PC-3 (cell line): ENCODE results near the gene XPR1. TPM values are rescaled to one million over a fixed set of nuclear protein-coding genes. Genes with fewer than 3 reads are reported as not detected.

Experiments used
- ATAC-seq: fragments of 200-7000 bp; cut with Tn5 transposase; 2 replicates; pipeline ENCODE4 v1.9.1; 2020; ENCODE audit warnings: mild to moderate bottlenecking, moderate library complexity
- BruUV-seq: library from RNA; stranded (reverse); fragments of 400-500 nt; replicated peaks from 2 replicates; lab custom pipeline; 2021; lab: Mats Ljungman, UMichigan
- CTCF ChIA-PET: fragments of 300-600 bp; sonication (Branson Sonifier 250); formaldehyde crosslinking; loops from one replicate; lab custom pipeline; 2022; ENCODE audit warnings: antibody characterized with exemption; lab: Charles Lee
- POLR2A ChIA-PET: fragments of 300-600 bp; sonication (Branson Sonifier 250); formaldehyde crosslinking; loops from one replicate; lab custom pipeline; 2022; ENCODE audit warnings: antibody characterized with exemption; ENCODE audit not compliant: unreplicated experiment; lab: Charles Lee
- DNase-seq: peaks from one replicate; pipeline ENCODE4 v3.0.0-alpha.2; 2015
- H2AFZ ChIP-seq: fragments of 300-600 bp; sonication (generic); 2 replicates; pipeline ENCODE4 v1.6.0; 2016; ENCODE audit warnings: antibody characterized with exemption, low read length
- H3F3A ChIP-seq: fragments of 300-600 bp; sonication (generic); one replicate; pipeline ENCODE4 v1.6.0; 2017; ENCODE audit warnings: antibody characterized with exemption, low read length, control low read depth, mild to moderate bottlenecking; ENCODE audit not compliant: unreplicated experiment
- H3K27ac ChIP-seq: fragments of 300-600 bp; sonication (generic); 2 replicates; pipeline ENCODE4 v1.5.1; 2016; ENCODE audit warnings: mild to moderate bottlenecking, low read length
- H3K27me3 ChIP-seq: fragments of 300-600 bp; sonication (generic); 2 replicates; pipeline ENCODE4 v1.6.1; 2016; ENCODE audit warnings: low read length, mixed read lengths
- H3K36me3 ChIP-seq: fragments of 300-600 bp; sonication (generic); 2 replicates; pipeline ENCODE4 v1.6.1; 2016; ENCODE audit warnings: low read depth, mixed run types, low read length, mixed read lengths
- H3K4me1 ChIP-seq: fragments of 300-600 bp; sonication (generic); 2 replicates; pipeline ENCODE4 v1.5.1; 2016; ENCODE audit warnings: low read length; ENCODE audit not compliant: insufficient read depth
- H3K4me2 ChIP-seq: fragments of 300-600 bp; sonication (generic); 2 replicates; pipeline ENCODE4 v1.6.0; 2016; ENCODE audit warnings: low read length
- H3K4me3 ChIP-seq: fragments of 300-600 bp; sonication (generic); 2 replicates; pipeline ENCODE4 v1.5.1; 2016; ENCODE audit warnings: mild to moderate bottlenecking, low read length, mixed read lengths
- H3K79me2 ChIP-seq: fragments of 300-600 bp; sonication (generic); 2 replicates; pipeline ENCODE4 v1.6.1; 2017; ENCODE audit warnings: low read length, mixed read lengths
- H3K9ac ChIP-seq: fragments of 300-600 bp; sonication (generic); 2 replicates; pipeline ENCODE4 v1.6.0; 2016; ENCODE audit warnings: mild to moderate bottlenecking, low read length
- H3K9me2 ChIP-seq: fragments of 300-600 bp; sonication (generic); replicated peaks from 2 replicates; pipeline ENCODE4 v1.6.1; 2016; ENCODE audit warnings: mixed run types, low read length, mixed read lengths
- H3K9me3 ChIP-seq: fragments of 300-600 bp; sonication (generic); 2 replicates; pipeline ENCODE4 v1.6.1; 2016; ENCODE audit warnings: low read length, mixed read lengths
- H4K20me1 ChIP-seq: fragments of 300-600 bp; sonication (generic); 2 replicates; pipeline ENCODE4 v1.6.1; 2016; ENCODE audit warnings: low read length, mixed read lengths
- EZH2 ChIP-seq: fragments of 300-600 bp; sonication (generic); IDR thresholded peaks from one replicate; pipeline ENCODE4 v1.6.1; 2017; ENCODE audit warnings: antibody characterized with exemption, mild to moderate bottlenecking, low read length; ENCODE audit not compliant: unreplicated experiment
- EZH2phosphoT487 ChIP-seq: fragments of 300-600 bp; sonication (generic); IDR thresholded peaks from 2 replicates; pipeline ENCODE4 v1.6.1; 2018; ENCODE audit warnings: mild to moderate bottlenecking, antibody characterized with exemption, low read length, borderline replicate concordance
- intact Hi-C: fragments of 100-400 bp; cut with micrococcal nuclease; formaldehyde crosslinking; loops from 2 replicates; pipeline ENCODE4 v1.9.0; 2023
- total RNA-seq: library from RNA; depleted of rRNA; stranded (reverse); fragments of >200 nt; gene quantifications from 2 replicates; pipeline ENCODE4 v1.2.3, GENCODE V29; 2014
- TF ChIP-seq, protein P1 (sequence below): fragments of 300-600 bp; sonication (generic); conservative IDR thresholded peaks from 2 replicates; pipeline ENCODE4 v1.5.1; 2017; ENCODE audit warnings: antibody characterized with exemption, low read depth, mild to moderate bottlenecking, low read length

The XPR1 gene
- total RNA-seq, 1 experiment from 2014 or later, result 8.2 TPM

DNA sequence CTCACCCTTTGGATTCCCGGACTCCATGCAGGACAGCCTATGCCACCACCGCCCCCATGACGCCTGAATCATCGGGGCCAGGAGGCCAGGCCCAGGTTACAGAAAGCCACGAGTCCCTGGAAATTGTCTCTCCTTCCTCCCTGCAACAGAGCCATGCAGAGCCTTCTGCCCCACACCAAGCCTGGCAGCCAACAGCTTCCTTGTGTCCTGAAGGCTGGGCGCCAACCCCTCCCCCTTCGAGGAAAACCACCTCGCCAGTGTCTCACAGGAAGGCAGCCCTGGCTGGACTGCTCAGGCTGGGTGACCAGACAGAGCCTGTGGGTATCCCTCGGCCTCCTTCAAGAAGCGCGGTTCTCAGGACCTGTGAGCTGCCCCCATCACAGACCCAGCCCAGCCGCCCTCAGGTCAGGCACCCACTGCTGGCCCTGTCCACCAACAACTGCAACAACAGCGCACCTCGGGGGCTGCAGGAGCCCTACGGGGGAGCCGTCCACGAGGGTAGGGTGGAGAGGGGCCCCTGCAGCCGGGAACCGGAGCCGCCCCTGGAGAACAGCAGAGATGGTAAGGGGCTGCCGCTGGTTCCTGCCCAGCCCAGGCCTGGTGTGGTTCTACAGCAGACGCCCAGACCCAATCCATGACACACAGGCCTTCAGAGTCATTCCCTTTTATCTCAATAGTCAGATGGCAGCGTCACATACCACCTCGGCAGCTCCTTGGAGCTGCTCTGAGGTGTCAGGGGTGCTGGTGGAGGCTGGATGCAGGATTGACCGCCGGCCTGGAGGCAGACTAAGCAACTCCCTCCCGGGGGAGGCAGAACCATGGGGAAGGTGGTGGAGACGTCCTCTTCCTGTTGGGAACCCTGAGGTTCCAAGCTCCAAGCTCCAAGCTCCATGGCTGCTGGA is 304.5 kb downstream of the XPR1 start:
- Histone ChIP-seq H3K36me3 (no peaks in the 10 kb centered on the region), H3K27ac (no peak overlapping the region), H4K20me1 (no peaks in the 10 kb centered on the region), H3K9ac (no peak overlapping the region), H3K4me2 (no peak overlapping the region), H3K9me3 (no peaks in the 10 kb centered on the region), H3K27me3 (no peaks in the 10 kb centered on the region), H3K4me1 (no peaks in the 10 kb centered on the region), H3K79me2 (no peaks in the 10 kb centered on the region), H3K9me2 (no peaks in the 10 kb centered on the region), H3K4me3 (no peak overlapping the region), H3F3A (no peaks in the 10 kb centered on the region), H2AFZ (no peak overlapping the region)
- ChIA-PET POLR2A (no interaction called here), CTCF (no interaction called here)
- intact Hi-C loops, result no loop called here
- DNase-seq (no peak), ATAC-seq (no peak)
- TF ChIP-seq EZH2phosphoT487, result no peak
- TF ChIP-seq, protein P1, sequence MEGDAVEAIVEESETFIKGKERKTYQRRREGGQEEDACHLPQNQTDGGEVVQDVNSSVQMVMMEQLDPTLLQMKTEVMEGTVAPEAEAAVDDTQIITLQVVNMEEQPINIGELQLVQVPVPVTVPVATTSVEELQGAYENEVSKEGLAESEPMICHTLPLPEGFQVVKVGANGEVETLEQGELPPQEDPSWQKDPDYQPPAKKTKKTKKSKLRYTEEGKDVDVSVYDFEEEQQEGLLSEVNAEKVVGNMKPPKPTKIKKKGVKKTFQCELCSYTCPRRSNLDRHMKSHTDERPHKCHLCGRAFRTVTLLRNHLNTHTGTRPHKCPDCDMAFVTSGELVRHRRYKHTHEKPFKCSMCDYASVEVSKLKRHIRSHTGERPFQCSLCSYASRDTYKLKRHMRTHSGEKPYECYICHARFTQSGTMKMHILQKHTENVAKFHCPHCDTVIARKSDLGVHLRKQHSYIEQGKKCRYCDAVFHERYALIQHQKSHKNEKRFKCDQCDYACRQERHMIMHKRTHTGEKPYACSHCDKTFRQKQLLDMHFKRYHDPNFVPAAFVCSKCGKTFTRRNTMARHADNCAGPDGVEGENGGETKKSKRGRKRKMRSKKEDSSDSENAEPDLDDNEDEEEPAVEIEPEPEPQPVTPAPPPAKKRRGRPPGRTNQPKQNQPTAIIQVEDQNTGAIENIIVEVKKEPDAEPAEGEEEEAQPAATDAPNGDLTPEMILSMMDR, result no peak
- no peak for TF ChIP-seq EZH2
- no TSS peak for BruUV-seq

DNA sequence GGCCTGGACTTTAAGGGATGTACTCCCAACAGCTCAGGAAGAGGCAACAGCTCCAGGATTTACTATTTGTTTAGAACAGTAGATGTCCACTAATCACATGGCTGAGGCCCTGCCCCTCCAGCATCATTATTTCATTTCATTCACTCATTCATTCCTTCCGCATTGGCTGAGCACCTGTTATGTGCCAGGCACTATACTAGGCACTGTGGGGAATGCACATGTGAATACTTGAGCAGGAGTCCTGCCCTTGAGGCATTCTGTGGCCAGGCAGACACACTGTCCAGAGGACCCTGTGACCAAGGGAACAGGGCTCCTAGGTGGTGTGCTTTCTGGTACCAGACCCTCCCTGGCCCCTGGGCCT is 305.2 kb downstream of the XPR1 start:
- Histone ChIP-seq H3F3A (no peaks in the 10 kb centered on the region), H3K9ac (no peak overlapping the region), H3K36me3 (no peaks in the 10 kb centered on the region), H3K4me1 (no peaks in the 10 kb centered on the region), H3K4me3 (no peak overlapping the region), H3K27ac (no peak overlapping the region), H2AFZ (no peak overlapping the region), H3K9me3 (no peaks in the 10 kb centered on the region), H4K20me1 (no peaks in the 10 kb centered on the region), H3K79me2 (no peaks in the 10 kb centered on the region), H3K27me3 (no peaks in the 10 kb centered on the region), H3K9me2 (no peaks in the 10 kb centered on the region), H3K4me2 (no peak overlapping the region)
- POLR2A ChIA-PET, result no interaction called here
- ATAC-seq (no peak), DNase-seq (no peak)
- CTCF ChIA-PET, result no interaction called here
- no TSS peak for BruUV-seq
- no peak for TF ChIP-seq EZH2
- TF ChIP-seq, protein P1, result no peak
- no peak for TF ChIP-seq EZH2phosphoT487
- intact Hi-C loops, result no loop called here

DNA sequence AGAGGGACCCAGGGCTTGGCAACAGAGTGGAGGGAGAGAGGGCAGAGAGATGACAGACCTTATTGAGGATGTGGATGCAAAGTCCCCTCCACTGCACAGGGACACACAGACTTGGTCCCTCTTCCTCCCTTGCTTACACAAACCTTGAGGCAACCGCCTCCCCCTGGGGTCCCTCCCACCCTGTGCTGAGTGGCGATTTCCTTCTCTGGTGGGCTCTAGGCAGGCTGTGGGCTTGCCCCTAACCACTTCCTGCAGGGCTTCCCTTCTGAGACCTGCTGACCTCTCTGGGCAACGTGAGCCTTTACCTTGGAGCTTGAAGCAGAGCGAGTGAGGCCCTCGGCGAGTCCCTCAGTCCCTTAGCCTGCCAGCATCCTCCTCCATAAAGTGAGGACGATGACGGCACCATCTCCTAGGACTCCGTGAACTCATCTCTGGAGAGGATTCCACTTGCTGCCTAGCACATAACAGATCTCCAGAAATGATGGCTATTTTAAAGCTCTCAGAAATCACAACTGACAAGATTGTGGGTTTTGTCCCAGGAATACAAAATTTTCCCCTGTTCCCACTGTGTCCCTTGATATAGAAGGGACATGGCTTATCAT is 305.9 kb downstream of the XPR1 start:
- DNase-seq (no peak), ATAC-seq (no peak)
- no TSS peak for BruUV-seq
- Histone ChIP-seq H3K9me2 (no peaks in the 10 kb centered on the region), H3K79me2 (no peaks in the 10 kb centered on the region), H3F3A (no peaks in the 10 kb centered on the region), H3K36me3 (no peaks in the 10 kb centered on the region), H3K9me3 (no peaks in the 10 kb centered on the region), H4K20me1 (no peaks in the 10 kb centered on the region), H3K27me3 (no peaks in the 10 kb centered on the region), H3K4me1 (no peaks in the 10 kb centered on the region), H2AFZ (no peak overlapping the region), H3K9ac (no peak overlapping the region), H3K27ac (no peak overlapping the region), H3K4me2 (no peak overlapping the region), H3K4me3 (no peak overlapping the region)
- TF ChIP-seq EZH2 (no peak), EZH2phosphoT487 (no peak)
- TF ChIP-seq, protein P1, result no peak
- ChIA-PET CTCF (no interaction called here), POLR2A (no interaction called here)
- intact Hi-C loops, result no loop called here
